DOHH2 (cell line): ENCODE results near the gene MSRB3.

ENCODE experiments used
- EZH2phosphoT487 ChIP-seq: fragments of 200-600 bp; sonication (generic); IDR thresholded peaks from 2 replicates; pipeline ENCODE4 v1.6.1; 2017; ENCODE audit warnings: borderline replicate concordance, mild to moderate bottlenecking, antibody characterized with exemption, low read length, moderate library complexity, mixed read lengths
- TF ChIP-seq, protein P1 (sequence below): fragments of 200-600 bp; sonication (generic); IDR thresholded peaks from one replicate; pipeline ENCODE4 v1.5.1; 2014; ENCODE audit warnings: antibody characterized with exemption, mild to moderate bottlenecking, low read depth, low read length; ENCODE audit not compliant: poor library complexity, severe bottlenecking

- TF ChIP-seq, protein P1, sequence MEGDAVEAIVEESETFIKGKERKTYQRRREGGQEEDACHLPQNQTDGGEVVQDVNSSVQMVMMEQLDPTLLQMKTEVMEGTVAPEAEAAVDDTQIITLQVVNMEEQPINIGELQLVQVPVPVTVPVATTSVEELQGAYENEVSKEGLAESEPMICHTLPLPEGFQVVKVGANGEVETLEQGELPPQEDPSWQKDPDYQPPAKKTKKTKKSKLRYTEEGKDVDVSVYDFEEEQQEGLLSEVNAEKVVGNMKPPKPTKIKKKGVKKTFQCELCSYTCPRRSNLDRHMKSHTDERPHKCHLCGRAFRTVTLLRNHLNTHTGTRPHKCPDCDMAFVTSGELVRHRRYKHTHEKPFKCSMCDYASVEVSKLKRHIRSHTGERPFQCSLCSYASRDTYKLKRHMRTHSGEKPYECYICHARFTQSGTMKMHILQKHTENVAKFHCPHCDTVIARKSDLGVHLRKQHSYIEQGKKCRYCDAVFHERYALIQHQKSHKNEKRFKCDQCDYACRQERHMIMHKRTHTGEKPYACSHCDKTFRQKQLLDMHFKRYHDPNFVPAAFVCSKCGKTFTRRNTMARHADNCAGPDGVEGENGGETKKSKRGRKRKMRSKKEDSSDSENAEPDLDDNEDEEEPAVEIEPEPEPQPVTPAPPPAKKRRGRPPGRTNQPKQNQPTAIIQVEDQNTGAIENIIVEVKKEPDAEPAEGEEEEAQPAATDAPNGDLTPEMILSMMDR: no peak
- no peak for TF ChIP-seq EZH2phosphoT487
These were observed 114.0 kb downstream of the MSRB3 start for GRCh38 chr12:65392491-65392890.
